GM12878 (cell line): ENCODE results near the gene SLCO4A1.

Experiments used
- CBX5 ChIP-seq: sonication (generic); IDR thresholded peaks from 2 replicates; pipeline ENCODE4 v1.6.1; 2016; ENCODE audit warnings: low read depth, moderate library complexity, mild to moderate bottlenecking, inconsistent platforms
- EP300 ChIP-seq, 2 experiments: fragments of 150-350 bp in 1 of 2; IDR thresholded peaks; 2 replicates each; pipeline ENCODE4 v1.6.1; 2011 to 2012; ENCODE audit warnings: low read depth in 2 of 2, low read length in 2 of 2, borderline replicate concordance in 1 of 2, improper control_type of control experiment in 1 of 2, inconsistent platforms in 1 of 2; ENCODE audit not compliant: control insufficient read depth in 1 of 2
- POU2F2 ChIP-seq: IDR thresholded peaks from 3 replicates; pipeline ENCODE4 v1.6.1; 2011; ENCODE audit warnings: low read depth, mild to moderate bottlenecking, low read length, borderline replicate concordance
- STAT3 ChIP-seq: IDR thresholded peaks from 2 replicates; pipeline ENCODE4 v1.6.1; 2011; ENCODE audit warnings: low read depth, low read length, improper control_type of control experiment
- TAF1 ChIP-seq: IDR thresholded peaks from 2 replicates; pipeline ENCODE4 v1.6.1; 2011; ENCODE audit warnings: mild to moderate bottlenecking, low read depth, low read length, borderline replicate concordance
- ZSCAN29 ChIP-seq: fragments of 450-650 bp; IDR thresholded peaks from 2 replicates; pipeline ENCODE4 v1.6.1; 2017; ENCODE audit warnings: mild to moderate bottlenecking, moderate library complexity
- TF ChIP-seq, protein P1 (sequence below), 3 experiments: IDR thresholded peaks in 2 of 3; conservative IDR thresholded peaks in 1 of 3; 2 replicates each; pipeline ENCODE4 v1.5.1; 2011; ENCODE audit warnings: low read depth in 3 of 3, low read length in 3 of 3, mild to moderate bottlenecking in 3 of 3, control low read depth in 2 of 3, moderate library complexity in 2 of 3, inconsistent platforms in 1 of 3, mixed read lengths in 1 of 3; ENCODE audit not compliant: control insufficient read depth in 2 of 3, insufficient read depth in 1 of 3; ENCODE audit errors: extremely low read depth in 1 of 3
- TF ChIP-seq, protein P2 (sequence below): fragments of 450-650 bp; IDR thresholded peaks from 2 replicates; pipeline ENCODE4 v1.6.1; 2016; ENCODE audit warnings: mild to moderate bottlenecking, moderate library complexity, borderline replicate concordance

DNA sequence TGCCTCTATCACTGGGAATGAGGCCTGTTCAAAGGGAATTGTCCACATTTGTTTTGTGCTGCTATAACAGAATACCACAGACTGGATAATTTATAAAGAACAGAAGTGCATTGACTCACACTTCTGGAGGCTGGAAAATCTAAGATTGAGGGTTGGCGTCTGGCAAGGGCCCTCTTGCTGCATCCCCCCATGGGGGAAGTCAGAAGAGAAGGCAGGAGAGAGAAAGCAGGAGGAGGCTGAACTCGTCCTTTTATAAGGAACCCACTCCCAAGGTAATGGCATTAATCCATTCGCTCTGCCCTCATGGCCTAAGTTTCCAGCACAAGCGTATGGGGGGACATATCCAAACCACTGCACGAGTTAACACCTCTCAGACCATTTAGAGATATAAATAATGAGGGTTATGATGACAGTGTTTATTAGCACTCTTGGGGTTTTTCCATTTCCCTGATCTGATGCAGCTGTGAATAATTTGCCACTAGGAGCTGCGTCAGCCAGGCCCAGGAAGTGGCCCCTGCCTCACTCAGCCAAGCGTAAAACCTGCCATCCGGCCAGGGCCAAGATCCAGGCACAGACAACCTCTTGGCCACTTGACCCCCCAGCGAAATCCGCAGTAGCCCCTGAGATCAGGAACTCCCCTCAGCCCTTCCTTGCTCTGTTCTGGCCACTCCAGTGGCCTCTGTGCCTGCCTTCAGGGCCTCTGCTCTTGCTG, 14.2 kb upstream of the SLCO4A1 start:
- no peak for TF ChIP-seq POU2F2
- TF ChIP-seq STAT3: no peak
- TF ChIP-seq TAF1: no peak
- TF ChIP-seq ZSCAN29: no peak
- TF ChIP-seq, protein P1, sequence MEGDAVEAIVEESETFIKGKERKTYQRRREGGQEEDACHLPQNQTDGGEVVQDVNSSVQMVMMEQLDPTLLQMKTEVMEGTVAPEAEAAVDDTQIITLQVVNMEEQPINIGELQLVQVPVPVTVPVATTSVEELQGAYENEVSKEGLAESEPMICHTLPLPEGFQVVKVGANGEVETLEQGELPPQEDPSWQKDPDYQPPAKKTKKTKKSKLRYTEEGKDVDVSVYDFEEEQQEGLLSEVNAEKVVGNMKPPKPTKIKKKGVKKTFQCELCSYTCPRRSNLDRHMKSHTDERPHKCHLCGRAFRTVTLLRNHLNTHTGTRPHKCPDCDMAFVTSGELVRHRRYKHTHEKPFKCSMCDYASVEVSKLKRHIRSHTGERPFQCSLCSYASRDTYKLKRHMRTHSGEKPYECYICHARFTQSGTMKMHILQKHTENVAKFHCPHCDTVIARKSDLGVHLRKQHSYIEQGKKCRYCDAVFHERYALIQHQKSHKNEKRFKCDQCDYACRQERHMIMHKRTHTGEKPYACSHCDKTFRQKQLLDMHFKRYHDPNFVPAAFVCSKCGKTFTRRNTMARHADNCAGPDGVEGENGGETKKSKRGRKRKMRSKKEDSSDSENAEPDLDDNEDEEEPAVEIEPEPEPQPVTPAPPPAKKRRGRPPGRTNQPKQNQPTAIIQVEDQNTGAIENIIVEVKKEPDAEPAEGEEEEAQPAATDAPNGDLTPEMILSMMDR (IDR thresholded peaks at IDR 0.05 in 2 of 3, conservative IDR thresholded peaks at IDR 0.05 in 1 of 3; ENCODE audit: control insufficient read depth in 2 of 3, extremely low read depth in 1 of 3, insufficient read depth in 1 of 3, low read depth in 3 of 3, low read length in 3 of 3): no peak
- TF ChIP-seq EP300 (IDR thresholded peaks at IDR 0.05; ENCODE audit: borderline replicate concordance in 1 of 2, control insufficient read depth in 1 of 2, low read depth in 2 of 2, low read length in 2 of 2): peak; percentile 59 to 78; a peak in 2 of 4 replicates
- TF ChIP-seq, protein P2, sequence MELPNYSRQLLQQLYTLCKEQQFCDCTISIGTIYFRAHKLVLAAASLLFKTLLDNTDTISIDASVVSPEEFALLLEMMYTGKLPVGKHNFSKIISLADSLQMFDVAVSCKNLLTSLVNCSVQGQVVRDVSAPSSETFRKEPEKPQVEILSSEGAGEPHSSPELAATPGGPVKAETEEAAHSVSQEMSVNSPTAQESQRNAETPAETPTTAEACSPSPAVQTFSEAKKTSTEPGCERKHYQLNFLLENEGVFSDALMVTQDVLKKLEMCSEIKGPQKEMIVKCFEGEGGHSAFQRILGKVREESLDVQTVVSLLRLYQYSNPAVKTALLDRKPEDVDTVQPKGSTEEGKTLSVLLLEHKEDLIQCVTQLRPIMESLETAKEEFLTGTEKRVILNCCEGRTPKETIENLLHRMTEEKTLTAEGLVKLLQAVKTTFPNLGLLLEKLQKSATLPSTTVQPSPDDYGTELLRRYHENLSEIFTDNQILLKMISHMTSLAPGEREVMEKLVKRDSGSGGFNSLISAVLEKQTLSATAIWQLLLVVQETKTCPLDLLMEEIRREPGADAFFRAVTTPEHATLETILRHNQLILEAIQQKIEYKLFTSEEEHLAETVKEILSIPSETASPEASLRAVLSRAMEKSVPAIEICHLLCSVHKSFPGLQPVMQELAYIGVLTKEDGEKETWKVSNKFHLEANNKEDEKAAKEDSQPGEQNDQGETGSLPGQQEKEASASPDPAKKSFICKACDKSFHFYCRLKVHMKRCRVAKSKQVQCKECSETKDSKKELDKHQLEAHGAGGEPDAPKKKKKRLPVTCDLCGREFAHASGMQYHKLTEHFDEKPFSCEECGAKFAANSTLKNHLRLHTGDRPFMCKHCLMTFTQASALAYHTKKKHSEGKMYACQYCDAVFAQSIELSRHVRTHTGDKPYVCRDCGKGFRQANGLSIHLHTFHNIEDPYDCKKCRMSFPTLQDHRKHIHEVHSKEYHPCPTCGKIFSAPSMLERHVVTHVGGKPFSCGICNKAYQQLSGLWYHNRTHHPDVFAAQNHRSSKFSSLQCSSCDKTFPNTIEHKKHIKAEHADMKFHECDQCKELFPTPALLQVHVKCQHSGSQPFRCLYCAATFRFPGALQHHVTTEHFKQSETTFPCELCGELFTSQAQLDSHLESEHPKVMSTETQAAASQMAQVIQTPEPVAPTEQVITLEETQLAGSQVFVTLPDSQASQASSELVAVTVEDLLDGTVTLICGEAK: no peak
- 0 out of 2 replicates have a peak, but pooled peaks have one; percentile 20 for TF ChIP-seq CBX5
